GM18870 (cell line): ENCODE measurements around the gene ACADS.

ENCODE experiments used
- ATAC-seq: cut with Tn5 transposase; IDR thresholded peaks from one replicate; pipeline ENCODE4 v1.9.1; 2021; ENCODE audit warnings: moderate library complexity; ENCODE audit not compliant: unreplicated experiment

ACADS gene

GRCh38 chr12:120751389-120751788 is 25.8 kb downstream of the ACADS start:
- ATAC-seq: no peak

DNA sequence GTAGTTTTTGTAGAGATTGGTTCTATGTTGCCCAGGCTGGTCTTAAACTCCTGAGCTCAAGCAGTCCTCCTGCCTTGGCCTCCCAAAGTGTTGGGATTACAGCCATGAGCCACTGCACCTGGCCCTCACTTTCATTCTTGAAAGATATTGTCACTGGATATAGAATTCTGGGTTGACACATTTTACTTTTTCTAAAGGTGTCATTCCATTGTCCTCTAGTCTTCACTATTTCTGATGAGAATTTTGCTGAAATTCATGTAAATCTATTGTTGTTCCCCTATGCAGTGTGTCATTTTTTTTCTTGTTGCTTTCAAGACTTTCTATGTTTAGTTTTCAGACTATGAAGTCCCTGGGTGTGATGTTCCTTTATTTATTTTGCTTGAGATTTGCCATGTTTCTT is 29.2 kb downstream of the ACADS start:
- no peak for ATAC-seq

- ATAC-seq: no peak
Observed at GRCh38 chr12:120755269-120755668, 29.6 kb downstream of the ACADS start.

DNA sequence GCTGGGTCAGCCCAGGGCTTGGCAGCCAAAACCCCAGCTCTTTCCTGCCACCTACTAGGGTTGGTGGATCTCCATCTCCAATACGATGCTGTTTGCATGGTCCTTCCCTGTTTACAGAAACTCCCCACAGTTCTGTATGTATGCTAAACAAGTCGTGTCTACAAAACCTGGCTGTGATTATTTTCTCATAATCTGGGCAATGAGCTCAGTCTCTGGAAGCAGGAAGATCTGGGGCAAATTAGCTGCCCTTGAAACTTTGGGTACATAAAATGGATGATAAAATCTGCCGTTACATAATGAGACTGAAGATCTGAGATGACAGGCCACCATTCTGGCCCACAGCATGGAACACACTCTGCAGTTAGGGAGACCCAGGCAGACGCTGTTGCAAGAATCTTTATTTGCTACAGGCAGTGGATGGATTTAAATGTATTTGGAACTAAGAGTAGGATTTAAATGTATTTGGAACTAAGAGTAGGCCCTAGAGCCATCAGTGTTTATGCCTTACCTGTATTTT is 31.7 kb downstream of the ACADS start:
- no peak for ATAC-seq

GRCh38 chr12:120757949-120758348 is 32.3 kb downstream of the ACADS start:
- ATAC-seq: no peak

- no peak for ATAC-seq
Observed at GRCh38 chr12:120758798-120759590, 33.4 kb downstream of the ACADS start.

- ATAC-seq: no peak
Observed at GRCh38 chr12:120759591-120760348, 34.1 kb downstream of the ACADS start.

GRCh38 chr12:120760349-120761254 is 35.0 kb downstream of the ACADS start:
- no peak for ATAC-seq

DNA sequence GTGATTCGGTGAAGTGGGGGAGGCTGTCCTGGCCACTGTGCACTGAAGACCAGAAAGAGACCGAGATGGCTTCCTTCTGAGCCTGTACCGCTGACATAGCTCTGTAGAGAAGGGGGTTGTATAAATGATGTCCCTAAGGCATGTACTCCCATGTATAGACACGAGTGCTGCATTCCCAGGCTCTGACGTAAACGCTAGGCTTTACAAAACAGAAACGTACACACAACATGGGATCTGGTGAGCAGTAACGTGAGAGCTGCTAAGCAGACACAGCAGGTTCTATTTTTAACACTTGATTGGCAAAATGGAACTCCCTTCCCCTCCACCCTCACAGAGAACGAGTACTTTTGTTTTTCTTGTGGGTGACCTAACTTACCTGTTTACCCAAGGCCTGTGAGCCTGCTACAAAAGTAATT is 35.9 kb downstream of the ACADS start:
- no peak for ATAC-seq

- ATAC-seq: no peak
Observed at GRCh38 chr12:120762086-120762485, 36.5 kb downstream of the ACADS start.

- ATAC-seq: no peak
Observed at GRCh38 chr12:120763250-120763649, 37.6 kb downstream of the ACADS start.

- no peak for ATAC-seq
Observed at GRCh38 chr12:120764816-120765215, 39.2 kb downstream of the ACADS start.

DNA sequence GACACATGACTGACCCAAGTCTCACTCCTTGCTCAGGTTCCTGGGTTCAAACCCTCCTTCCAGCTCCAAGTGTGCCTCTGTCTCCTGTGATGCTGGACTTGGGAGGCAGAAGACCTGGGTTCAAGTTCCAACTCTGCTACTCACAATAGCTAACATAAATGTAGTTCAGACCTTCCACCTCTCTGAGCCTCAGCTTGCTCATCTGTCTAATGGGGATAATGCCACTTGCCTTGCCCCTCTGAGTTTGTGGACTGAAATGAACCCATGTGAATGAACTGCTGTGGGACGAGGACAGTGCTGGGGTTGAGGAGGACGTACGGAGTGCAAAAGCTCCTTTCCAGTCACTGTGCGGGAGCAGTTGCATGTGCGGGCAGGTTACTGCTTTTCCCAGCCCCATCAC is 40.9 kb downstream of the ACADS start:
- no peak for ATAC-seq

DNA sequence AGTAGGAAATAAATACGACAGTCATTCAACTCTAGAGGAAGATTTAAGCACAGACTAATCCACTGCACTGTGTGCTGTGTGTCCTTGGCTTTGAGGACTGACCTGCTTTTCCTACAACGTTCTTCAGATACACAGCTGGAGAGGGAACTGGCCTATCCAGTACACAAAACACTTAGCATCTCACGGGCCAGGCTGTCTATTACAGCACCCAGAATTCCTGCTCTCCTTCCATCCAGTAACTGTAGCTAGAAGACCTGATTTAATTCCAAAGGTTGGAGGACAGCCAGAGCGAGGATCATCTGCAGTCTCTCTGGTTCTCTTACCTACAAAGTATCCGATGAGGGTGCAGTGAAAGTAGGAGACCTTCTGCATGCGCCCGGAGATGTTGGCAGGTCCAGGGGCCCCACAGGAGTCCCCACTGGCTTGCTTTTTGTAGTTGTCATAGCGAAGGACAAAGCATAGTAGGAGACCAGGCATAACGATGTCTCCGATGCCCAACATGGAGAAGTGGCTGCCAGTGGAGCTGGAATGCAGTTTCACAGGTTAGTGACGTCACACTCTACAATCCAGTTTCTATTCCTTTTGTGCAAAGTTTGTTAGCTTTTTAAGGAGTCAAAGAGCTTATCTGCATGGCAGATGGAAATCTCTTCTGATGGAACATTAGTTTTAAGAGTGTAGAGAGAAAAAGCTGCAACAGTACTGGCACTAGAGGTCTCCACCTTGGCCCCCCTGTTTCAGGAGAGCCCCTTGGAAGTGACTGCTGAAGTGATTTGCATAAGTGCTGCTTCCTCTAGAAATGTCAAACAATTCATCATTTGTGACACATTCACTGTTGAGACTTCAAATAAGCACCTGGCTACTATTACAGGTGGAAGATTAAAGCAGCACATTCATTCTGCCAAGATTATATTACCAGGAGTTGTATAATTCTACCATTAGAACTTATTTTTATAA is 41.7 kb downstream of the ACADS start:
- ATAC-seq: no peak

GRCh38 chr12:120771097-120771496 is 45.5 kb downstream of the ACADS start:
- no peak for ATAC-seq

GRCh38 chr12:120774169-120774916 is 48.7 kb downstream of the ACADS start:
- ATAC-seq: no peak

DNA sequence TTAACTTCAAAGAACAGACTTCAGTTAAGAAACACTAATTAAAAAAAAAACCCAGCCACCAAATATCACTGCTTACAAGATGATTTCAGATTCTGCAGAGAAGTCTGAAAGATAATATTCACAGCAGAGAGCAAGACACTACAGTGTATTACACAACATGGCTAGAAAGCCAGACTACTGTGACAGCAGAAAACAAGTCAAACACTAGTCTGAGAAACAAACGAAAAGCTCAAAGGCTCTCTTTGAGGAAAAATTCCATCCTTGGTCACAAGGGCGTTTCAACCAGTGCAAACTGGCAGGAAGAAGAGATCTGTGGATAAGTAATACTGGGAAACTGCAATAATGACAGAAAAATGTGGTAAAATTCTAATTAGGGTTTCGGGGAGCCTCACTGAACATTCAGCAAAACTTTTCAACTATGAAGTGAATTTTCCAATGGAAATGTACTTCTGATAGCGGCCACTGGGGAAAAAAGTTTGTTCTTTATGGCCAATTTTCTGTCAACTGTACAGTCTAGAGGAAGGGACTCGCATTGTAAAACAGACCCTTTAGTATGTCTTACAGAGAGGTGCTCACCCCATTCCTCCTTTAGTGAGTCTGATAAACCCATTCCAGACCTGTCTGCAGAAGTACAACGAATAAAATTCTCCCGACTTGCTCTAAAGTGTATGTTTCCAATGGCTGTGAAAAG is 50.4 kb downstream of the ACADS start:
- ATAC-seq: no peak

GRCh38 chr12:120783197-120783596 is 57.6 kb downstream of the ACADS start:
- no peak for ATAC-seq

DNA sequence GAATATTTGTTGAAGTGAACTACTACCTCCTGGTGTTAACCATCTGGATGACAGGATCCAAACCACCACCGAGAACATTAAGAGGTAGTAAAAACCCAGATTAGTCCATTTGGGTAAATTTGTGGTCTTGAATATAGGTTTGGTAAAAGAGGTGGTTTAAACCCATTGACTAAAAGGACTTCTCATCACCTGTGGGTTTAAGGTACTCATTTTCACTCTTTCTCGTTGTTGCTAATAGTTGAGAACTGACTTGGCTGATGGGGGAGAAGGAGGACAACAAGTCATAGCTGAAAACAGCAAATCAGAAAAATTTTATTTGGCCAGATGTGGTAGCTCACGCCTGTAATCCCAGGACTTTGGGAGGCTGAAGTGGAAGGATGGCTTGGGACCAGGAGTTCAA is 59.2 kb downstream of the ACADS start:
- ATAC-seq: no peak
